ENCODE data around the gene ZNF593. TPM values are rescaled to one million over a fixed set of nuclear protein-coding genes. Genes with fewer than 3 reads are reported as not detected.

Gene ZNF593
- total RNA-seq, 1 donor from 2014 or later = 22.4 TPM

GRCh38 chr1:26168410-26169197, 1.1 kb upstream of the ZNF593 start, which contains the start of gene C1orf232:
Gene C1orf232 (minus strand): TSS chr1:26168963. CDS start chr1:26168499, 464 bp downstream.
- Mint-ChIP-seq H3K27me3 (ENCODE audit: low read depth) (no peaks in the 10 kb centered on the region), H3K36me3 (ENCODE audit: low read depth) (no peaks in the 10 kb centered on the region), H3K4me3 (ENCODE audit: unreplicated experiment) (peak within 1 kb of the TSS; percentile 88), H3K9me3 (ENCODE audit: low read depth) (no peaks in the 10 kb centered on the region), H3K4me1 (ENCODE audit: low read depth) (peaks cover 14% of the 10 kb centered on the region), H3K27ac (ENCODE audit: unreplicated experiment) (peak within 1 kb of the TSS; percentile 82)
- DNase-seq (ENCODE audit: low spot score) = no peak
- no peak for TF ChIP-seq CTCF (IDR thresholded peaks at IDR 0.05)

- no peak for DNase-seq (ENCODE audit: low spot score)
- Mint-ChIP-seq H3K9me3 (ENCODE audit: low read depth) (no peaks in the 10 kb centered on the region), H3K27ac (ENCODE audit: unreplicated experiment) (no peak overlapping the region), H3K36me3 (ENCODE audit: low read depth) (no peaks in the 10 kb centered on the region), H3K4me3 (ENCODE audit: unreplicated experiment) (peak overlapping the region; percentile 88), H3K4me1 (ENCODE audit: low read depth) (peaks cover 14% of the 10 kb centered on the region), H3K27me3 (ENCODE audit: low read depth) (no peaks in the 10 kb centered on the region)
- TF ChIP-seq CTCF (IDR thresholded peaks at IDR 0.05) = no peak
These were observed 532 bp upstream of the ZNF593 start for GRCh38 chr1:26169198-26169554.

- H3K4me1 Mint-ChIP-seq (ENCODE audit: low read depth) = peaks cover 11% of the 10 kb centered on the region
- H3K27me3 Mint-ChIP-seq (ENCODE audit: low read depth) = no peaks in the 10 kb centered on the region
- H3K27ac Mint-ChIP-seq (ENCODE audit: unreplicated experiment) = peak overlapping the region; percentile 82
- no peaks in the 10 kb centered on the region for H3K36me3 Mint-ChIP-seq (ENCODE audit: low read depth)
- peak overlapping the region; percentile 88 for H3K4me3 Mint-ChIP-seq (ENCODE audit: unreplicated experiment)
- H3K9me3 Mint-ChIP-seq (ENCODE audit: low read depth) = no peaks in the 10 kb centered on the region
- no peak for TF ChIP-seq CTCF (IDR thresholded peaks at IDR 0.05)
- DNase-seq (ENCODE audit: low spot score) = no peak
These were observed 739 bp downstream of the ZNF593 start for GRCh38 chr1:26170472-26170821.

GRCh38 chr1:26171084-26172072, 1.7 kb downstream of the ZNF593 start, which contains the start of gene ZNF593OS:
Gene ZNF593OS (minus strand): TSS chr1:26171832. CDS start chr1:26171661, 171 bp downstream.
- Mint-ChIP-seq H3K9me3 (ENCODE audit: low read depth) (no peaks in the 10 kb centered on the region), H3K27me3 (ENCODE audit: low read depth) (no peaks in the 10 kb centered on the region), H3K4me1 (ENCODE audit: low read depth) (peaks cover 11% of the 10 kb centered on the region), H3K4me3 (ENCODE audit: unreplicated experiment) (peak within 1 kb of the TSS; percentile 88), H3K36me3 (ENCODE audit: low read depth) (no peaks in the 10 kb centered on the region), H3K27ac (ENCODE audit: unreplicated experiment) (no peak within 1 kb of the TSS)
- TF ChIP-seq CTCF (IDR thresholded peaks at IDR 0.05) = no peak
- no peak for DNase-seq (ENCODE audit: low spot score)

- no peak for TF ChIP-seq CTCF (IDR thresholded peaks at IDR 0.05)
- Mint-ChIP-seq H3K27ac (ENCODE audit: unreplicated experiment) (no peak overlapping the region), H3K9me3 (ENCODE audit: low read depth) (no peaks in the 10 kb centered on the region), H3K27me3 (ENCODE audit: low read depth) (no peaks in the 10 kb centered on the region), H3K36me3 (ENCODE audit: low read depth) (no peaks in the 10 kb centered on the region), H3K4me1 (ENCODE audit: low read depth) (peaks cover 8% of the 10 kb centered on the region), H3K4me3 (ENCODE audit: unreplicated experiment) (no peak overlapping the region)
- DNase-seq (ENCODE audit: low spot score) = no peak
These were observed 5.6 kb downstream of the ZNF593 start for GRCh38 chr1:26175346-26175745.

Measured in chondrocyte (in vitro differentiated cells).